ENCODE data around the gene USH1G.
"Not testable (repeated sequence)": the region's sequence is repeated elsewhere in the genome, so short reads cannot be mapped to it uniquely, and the experiment has no call there.

USH1G gene

DNA sequence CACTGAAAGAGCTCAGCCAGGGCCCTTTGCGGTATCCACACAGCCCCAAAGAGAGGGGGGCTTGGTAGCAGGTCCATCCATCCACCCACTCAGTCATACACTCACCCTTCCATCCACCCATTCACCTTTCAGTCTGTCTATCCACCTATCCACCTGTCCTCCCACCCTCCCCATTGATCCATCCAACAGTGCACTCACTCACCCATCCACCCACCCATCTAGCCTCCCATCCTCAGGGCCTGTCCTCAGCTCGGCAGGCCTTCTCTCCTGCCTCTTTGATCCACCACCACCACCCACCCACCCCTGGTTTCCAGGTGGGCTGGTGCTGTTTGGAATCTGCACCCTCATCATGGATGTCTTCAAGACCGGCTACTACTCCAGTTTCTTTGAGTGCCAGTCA is 2.2 kb upstream of the USH1G start:
- DNase-seq = no peak

DNA sequence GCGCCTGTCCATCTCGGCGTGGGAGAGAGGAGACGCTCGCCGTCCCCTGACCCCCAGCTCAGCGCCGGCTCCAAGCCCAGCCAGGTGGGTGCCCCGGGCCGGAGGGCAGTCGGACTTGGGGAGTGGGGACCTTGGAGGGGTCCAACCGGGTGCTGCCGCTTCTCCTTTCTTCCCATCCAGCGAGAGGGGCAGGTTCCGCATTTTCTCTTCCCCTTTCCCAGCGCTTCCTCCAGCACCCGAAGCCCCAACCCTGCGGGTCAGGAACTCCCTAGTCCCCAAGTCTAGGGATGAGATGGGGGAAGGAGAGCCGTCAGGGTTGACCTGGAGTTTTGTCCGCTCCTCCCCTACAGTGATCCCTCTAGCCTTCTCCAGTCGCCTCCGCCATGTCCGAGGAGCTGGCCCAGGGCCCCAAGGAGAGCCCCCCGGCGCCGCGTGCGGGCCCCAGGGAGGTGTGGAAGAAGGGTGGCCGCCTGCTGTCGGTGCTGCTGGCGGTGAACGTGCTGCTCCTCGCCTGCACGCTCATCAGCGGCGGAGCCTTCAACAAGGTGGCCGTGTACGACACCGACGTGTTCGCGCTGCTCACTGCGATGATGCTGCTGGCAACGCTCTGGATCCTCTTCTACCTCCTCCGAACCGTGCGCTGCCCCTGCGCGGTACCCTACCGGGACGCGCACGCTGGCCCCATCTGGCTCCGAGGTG is 1.3 kb upstream of the USH1G start, which contains the start of gene OTOP2:
OTOP2 (plus strand) TSS at position 24 of the 699 bp plus-strand sequence; CDS start at position 384, 360 bp downstream.
- DNase-seq = no peak

DNA sequence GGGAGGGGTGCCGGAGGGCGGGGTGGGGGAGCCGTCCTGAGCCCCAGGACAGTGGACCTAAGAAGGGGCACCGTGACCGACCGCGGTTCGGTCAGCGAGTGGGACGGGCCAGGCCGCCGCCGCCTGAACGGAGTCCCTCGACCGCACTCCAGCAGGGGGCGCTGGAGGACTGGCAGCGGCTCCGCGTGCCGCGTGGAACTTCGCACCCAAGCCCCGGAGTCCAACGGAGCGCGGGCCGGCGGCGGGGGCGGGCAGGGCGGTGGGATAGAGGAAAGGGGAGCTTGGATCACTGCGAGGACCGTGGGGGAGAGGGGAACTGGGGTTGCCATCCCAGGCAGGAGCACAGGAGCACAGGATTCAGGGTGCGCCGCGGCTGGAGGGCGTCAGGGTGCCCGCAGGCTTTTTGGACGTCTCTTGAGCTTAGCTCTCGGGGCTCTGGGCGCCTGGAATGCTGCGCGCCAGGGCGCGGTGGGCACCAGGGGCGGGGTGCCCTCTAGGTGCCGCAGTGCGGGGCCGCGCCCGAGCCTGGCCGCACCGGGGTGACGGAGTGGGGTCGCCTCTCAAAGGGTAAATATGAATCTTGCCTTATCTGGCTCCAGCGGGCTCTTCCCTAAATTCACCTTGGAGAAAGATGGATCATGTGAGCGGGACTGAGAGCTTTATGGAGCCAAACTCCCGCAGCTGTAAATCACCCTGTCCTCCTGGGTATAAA is 639 bp upstream of the USH1G start:
- peak; percentile 39 for DNase-seq

DNA sequence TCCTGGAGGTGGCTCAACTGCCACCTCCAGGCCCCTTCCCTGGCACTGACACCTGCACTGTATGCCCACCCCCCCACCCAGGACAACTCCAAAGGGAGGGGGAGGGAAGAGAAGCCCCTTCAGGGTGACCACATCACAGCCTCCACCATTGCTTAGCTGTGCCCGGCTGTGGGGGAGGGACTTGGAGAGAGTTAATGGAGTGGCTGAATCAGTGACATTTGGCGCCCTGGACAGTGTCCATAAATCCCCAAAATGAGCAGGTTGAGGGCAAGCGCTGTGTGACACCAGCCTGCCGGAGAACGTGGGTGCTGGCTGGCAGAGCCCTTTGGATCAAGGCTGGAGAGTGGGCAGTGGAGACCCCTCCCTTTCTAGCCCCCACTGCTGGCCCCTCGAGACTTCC is 883 bp downstream of the USH1G start:
- DNase-seq = no peak

DNA sequence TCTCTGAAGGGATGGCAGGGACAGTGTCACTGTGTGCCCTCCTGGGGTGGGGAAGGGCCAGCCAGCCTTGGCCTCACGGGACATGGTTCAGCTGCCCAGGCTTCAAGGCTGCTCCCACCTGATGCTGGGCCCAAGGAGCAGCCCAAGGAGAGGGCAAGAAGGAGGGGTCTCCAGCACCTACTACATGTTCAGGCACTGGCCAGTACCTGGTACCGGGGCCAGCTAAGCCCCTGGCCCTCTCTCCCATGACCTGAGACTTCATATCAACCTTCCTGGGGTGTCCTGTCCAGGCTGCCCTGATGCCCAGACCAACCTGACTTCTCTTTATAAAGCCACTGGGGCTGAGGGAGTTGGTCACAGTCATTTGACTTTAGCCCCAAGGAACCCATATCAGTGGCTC is 1.3 kb downstream of the USH1G start:
- DNase-seq = no peak

DNA sequence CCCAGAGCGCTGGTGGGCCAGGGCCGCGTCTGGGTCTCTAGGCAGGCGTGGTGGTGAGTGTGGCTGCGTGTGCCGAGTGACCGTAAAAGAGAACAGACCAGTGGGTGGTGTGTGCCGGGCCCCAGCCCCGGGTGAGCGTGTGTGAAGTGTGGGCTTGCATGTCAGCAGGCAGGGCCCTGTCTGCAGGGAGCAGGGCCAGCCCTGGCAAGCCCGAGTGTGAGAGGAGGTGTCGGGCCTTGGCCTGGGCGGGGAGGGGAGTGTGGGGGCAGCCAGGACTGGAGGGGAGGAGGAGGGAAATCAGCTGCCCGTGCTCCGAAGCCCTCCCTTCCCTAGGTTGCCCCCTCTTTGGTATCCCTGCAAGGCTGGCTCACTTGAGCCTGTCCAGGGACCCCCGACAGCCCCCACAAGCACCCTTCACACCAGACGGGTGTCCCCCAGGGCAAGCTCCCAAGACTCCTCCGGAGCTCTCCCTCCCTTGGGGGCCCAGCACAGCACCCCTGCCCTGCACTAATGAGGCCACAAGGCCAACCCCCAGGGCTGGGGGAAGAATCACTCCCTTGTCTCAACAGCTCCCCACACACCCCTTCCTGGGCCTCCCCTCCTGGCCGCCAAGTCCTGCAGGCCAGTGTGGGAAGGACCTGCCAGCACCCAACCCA is 1.9 kb downstream of the USH1G start:
- DNase-seq = no peak

DNA sequence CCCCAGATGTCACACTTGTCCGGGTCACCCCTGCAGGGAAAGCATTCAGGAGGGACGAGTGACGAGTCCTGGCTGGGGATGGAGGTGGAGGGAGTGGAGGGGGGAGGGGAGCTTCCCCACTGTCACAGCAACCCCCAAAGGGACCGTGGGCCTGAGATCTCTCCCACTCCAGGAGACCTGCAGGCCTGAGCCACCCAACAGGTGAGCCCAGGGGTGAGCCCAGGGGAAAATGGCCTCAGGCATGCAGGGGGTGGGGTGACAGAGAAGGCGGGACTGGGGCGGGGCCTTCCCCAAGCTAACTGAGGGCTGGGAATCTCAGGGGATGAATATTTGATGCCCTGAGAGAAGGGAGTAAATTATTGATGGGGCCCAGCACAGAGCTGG is 2.4 kb downstream of the USH1G start:
- DNase-seq = no peak

DNA sequence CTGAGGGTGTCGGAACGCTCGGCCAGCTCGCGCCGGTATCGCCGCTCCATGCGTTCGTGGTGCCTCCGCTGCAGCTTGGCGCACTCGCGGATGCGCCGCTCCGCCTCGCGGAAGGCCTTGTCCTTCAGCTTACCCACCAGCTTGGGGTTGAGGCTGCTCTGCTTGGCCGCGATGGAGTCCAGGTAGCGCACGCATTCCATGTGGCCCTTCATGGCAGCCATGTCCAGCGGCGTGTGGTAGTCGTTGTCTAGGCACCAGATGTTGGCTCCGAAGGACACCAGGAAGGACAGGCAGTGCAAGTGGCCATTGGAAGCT is 2.8 kb downstream of the USH1G start:
- no peak for DNase-seq

DNA sequence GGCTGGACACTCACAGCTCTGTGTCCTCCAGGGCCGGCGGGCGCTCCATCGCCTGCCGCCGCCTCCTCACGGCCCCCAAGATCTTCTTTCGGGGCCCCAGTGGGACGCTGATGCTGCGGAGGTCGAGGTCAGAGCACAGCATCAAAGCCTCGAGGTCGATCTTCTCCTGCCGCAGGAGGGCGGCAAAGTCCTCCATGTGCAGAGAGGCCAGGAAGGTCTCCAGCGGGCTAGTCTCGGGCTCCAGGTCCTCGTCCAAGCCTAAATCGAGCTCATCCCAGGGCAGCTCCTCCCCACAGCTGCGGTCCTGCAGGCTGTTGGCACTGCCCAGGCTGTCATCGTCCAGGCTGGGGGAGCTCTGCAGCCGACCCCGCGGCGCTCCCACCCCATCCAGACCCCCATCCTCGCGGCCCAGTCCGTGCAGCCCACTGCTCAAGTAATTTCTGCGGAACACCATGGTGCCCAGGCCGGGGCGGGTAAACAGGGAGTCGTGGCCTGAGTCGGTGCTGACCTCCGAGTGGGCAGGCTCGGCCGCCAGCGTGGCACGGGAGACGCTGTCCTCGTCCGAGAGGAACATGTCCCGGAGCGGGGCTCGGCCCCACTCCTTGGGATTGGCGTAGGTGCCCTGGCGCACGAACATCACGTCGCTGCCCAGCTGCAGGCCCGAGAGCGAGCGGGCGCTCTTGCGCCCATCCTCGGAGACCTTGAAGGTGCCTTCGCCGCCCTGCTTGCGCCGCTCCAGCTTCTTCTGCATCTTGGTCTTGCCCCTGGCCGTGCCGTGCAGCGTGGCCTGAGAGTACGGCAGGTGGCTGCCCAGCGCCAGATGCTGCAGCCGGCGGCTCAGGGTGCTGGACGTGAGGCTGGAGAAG is 3.4 kb downstream of the USH1G start:
- no peak for DNase-seq

DNA sequence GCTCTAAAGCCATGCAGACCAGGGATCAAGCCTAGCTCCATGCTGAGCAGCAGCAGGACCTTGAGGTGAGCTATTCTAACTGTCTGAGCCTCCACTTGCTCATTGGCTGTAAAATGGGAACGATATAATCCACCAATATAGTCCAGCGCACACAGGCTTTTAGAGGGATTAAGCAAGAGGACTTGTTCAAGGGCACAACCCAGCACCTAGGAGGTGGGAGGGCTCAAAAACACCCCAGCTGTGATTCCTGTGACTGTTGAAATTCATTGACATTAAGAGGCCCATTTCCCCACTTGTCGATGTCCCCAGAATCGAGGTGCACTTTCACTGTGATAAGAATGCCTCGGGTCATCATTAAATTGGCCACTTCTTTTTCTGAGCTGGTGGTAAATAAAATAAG is 4.1 kb downstream of the USH1G start:
- no peak for DNase-seq

DNA sequence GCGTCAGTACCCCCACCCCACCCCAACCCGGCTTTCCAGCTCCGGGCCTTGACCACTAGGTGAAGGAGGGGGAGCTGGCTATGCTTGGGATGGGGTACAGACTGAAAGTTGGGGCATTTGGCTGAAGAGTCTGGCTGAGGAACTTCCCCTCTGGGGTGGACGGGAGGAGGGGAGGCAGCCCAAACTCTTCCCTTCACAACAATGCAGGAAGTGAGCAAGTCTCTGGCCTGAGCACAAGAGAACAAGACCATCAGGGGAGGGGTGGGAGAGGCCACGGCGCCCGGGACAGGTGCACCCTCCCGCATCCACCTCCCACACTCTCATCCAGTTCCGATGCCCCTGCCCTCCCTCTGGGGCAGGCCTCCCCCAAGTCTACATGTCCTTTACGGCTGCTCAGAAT is 5.6 kb downstream of the USH1G start:
- DNase-seq = peak; percentile 32

DNA sequence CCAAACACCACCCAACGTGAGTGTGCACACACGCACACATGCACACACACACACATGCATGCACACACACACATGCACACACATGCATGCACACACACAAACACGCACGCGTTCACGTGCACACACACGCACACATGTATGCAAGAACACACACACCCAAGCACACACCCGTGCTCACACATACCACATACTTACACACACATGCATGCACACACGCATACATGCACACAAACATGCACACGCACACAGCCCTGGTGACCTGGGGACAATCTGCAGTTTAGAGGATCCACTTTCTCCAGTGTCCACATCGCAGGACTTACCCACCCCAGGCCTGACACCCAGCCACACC is 6.2 kb downstream of the USH1G start:
- DNase-seq = no peak

DNA sequence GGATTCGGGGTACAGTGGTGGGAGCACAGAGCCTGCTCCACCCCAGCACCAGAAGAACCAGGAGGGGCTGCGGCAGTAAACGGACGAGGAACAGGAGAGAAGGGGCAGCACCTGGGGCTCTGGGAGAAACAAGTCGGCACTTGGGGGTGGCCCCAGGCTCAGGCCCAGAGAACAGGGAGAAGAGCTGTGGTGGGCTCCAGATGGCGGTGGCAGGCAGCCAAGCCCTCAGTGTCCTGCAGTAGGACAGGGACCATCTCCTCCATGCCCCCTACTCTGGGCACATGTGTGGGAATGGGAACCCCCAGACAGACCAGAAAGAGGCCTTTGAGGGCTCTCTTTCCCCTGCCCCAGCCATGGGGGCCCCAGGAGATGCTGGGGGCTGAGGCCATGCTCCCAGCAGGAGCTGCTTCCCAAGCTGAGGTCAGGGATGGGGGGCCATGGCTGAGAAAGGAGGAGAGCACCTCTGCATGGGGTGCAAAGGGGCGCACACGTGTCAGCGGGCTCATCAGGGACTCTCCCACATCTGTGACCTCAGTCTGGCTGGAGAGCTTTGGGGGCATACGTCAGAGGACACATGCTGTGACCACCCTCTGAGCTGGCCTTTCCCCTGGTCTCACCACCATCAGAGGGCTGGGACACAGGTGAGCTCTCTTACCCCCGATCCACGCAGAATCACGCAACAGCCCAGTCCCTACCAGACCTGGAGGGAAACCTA is 6.8 kb downstream of the USH1G start:
- DNase-seq = no peak

DNA sequence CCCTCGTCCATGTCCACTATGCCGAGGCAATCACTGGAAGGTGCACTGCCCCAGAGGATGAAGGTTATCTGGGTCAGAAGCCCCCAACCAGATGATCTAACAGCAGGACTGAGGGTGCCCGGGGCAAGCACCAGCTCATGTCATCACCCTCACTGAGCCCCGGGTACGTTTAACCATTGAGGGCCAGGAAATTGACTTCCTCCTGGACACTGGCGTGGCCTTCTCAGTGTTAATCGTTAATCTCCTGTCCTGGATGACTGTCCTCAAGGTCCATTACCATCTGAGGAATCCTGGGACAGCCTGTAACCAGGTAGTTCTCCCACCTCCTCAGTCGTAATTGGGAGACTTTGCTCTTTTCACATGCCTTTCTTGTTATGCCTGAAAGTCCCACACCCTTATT is 11.6 kb downstream of the USH1G start:
- not testable (repeated sequence) for DNase-seq

DNA sequence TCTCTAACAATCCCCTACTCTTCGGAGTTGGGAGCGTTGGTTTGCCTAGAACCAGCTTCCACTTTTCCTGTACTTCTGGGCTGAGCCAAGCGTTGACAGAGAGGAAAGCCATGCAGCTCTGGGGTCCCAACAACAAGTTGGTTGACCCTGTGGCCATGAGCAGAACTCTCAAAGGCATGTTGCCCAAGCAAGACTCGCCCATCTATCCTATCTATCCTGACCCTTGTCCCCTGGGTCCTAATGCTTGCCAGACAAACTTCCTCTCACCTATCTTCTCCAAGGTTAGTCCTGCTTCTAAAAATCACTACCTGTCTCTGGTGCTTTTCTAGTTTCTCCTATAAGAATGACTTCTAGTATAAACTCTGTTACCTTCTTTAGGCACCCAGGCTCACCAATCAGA is 14.0 kb downstream of the USH1G start:
- not testable (repeated sequence) for DNase-seq

DNA sequence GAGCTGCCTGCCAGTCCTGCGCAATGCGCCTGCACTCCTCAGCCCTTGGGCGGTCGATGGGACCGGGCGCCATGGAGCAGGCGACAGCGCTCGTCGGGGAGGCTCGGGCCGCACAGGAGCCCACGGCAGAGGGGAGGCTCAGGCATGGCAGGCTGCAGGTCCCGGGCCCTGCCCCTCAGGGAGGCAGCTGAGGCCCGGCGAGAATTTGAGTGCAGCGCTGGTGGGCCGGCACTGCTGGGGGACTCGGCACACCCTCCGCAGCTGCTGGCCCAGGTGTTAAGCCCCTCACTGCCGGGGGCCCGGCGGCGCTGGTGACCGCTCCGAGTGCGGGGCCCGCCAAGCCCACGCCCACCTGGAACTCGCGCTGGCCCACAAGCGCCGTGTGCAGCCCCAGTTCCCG is 16.0 kb downstream of the USH1G start:
- DNase-seq = no peak

DNA sequence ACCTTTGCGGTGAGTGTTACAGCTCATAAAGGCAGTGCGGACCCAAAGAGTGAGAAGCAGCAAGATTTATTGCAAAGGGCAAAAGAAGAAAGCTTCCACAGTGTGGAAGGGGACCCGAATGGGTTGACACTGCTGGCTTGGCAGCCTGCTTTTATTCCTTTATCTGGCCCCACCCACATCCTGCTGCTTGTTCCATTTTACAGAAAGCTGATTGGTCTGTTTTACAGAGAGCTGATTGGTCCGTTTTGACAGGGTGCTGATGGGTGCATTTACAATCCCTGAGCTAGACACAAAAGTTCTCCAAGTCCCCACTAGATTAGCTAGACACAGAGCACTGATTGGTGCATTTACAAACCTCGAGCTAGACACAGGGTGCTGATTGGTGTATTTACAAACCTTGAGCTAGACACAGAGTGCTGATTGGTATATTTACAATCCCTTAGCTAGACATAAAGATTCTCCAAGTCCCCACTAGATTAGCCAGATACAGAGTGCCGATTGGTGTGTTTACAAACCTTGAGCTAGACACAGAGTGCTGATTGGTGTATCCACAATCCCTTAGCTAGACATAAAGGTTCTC is 16.8 kb downstream of the USH1G start:
- DNase-seq = not testable (repeated sequence)

DNA sequence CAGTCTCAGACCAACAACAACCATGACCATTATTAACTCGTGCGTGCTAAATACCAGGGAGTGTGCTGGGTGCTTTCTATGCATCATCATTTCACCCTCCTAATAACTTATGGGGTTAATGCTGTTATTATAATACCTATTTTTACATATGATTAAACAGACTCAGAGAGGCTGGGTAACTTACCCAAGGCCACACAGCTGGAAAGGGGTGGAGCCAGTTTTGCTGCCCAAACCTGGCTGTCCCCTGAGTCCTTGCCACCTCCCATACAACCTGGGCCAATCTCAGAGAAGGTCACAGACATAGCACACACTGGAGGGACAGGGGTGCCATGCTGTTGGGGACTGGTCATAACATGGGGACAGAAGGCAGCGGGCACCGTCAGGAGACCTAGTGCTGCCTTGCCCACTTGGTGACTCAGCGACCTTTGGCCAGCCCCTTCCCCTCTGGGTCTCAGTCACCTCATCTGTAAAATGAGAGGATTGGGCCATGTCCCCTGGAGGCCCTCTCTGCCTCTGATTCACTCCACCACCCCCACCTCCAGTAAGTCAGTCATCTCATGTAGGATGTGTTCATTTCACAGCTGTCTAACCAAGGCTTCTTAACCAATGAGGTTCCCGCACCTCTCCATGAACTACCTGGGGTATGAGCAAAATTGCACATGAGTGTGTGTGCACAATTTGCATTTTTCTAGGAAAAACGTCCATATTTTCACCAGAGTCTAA is 18.2 kb downstream of the USH1G start:
- DNase-seq = no peak

DNA sequence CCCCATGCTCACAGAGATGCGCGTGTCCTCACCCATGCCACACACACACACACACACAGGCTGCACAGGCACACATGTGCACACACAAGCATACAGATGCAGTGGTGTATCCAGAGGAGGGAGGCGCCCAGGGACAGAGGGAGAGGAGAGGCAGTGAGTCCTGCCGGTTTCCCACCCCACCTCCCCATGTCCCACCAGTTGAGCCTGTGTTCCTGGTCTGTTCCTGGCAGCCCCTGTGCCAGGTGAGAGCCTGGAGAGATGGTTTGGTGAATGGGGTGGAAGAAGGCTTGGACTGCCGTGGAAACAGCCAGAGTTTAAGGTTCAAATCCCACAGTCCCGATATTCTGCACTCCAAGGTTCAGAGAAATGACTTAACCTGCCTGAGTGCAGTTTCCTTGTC is 19.4 kb downstream of the USH1G start:
- no peak for DNase-seq

DNA sequence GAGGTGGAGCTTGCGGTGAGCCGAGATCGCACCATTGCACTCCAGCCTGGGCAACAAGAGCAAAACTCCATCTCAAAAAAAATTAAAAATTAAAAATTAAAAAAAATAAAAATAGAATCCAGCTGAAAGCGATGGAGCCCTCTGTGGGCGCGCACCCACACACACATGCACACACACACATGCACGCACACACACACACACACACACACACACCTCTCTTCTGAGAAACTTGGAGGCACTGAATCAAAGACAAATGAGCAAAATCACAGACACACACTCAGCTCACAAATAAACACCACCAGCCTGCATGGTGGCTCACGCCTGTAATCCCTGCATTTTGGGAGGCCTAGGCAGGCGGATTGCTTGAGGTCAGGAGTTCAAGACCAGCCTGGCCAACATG is 20.0 kb downstream of the USH1G start:
- DNase-seq = no peak

DNA sequence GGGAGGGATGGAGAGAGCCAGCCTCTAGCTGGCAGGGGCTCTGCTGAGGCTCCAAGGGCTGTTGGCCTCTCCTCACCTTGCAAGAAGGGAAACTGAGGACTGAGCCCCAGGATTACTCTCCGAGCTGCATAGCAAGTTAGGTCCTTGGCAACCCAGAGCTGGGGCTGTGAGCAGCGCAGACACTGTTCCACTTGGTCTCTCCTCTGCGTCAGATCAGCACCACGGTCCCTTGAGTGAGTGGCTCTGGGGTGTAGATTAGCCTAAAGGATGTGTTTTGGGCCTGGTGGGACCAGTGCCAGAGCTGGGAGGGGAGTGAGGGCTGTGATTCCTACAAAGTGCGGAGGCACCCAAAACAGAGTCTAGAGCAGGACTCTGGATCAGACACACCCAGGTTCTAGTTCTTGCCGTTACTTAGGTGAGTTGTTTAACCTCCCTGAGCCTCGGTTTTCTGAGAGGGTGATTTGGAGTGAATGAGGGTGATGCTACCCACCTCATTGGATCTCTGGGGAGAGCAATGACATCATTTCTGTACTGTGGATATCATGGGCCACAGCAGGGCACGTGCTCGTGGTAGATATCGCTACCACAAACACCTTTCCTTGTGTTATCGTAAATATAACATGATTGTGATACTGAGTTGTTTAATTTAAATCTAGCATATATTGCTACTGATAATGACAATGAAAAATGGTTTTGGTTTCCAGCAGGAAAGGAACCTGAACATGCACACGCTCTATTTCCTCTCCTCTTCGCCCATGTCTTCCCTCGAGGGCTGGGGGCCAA is 21.5 kb downstream of the USH1G start:
- no peak for DNase-seq
